ENCODE measurements around the gene WDR64.

DNA sequence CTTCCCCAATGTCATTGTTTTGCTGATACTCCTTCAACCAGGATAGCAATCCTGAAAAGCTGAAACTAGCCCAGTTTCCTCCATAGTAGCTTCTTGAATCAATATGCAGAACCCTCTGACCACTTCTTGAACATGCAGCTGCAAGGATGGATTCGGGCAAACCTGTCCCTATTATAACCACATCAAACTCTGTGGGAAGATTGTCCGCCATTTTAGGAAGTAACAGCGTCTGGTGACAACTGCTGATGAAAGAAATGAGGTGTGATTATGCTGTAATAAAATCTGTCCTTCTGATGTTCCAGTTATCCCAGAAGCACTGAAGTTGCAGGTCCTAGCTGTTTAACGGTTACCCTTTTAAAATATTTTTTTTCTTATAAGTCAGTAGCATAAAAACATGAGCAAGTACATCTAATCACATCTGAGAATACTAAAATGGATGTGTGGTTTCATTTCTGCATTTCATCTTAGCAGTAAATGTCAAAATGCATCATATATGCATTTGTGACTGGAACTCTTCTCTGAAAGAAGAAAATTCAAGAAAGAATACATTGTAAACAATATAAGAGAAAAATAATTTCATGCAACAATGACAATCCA is 16.4 kb upstream of the WDR64 start:
- TF ChIP-seq BHLHE40 (IDR thresholded peaks at IDR 0.05; ENCODE audit: low read depth, low read length) (no peak), ELK1 (IDR thresholded peaks at IDR 0.05; ENCODE audit: low read depth, low read length) (no peak), ZFP36 (IDR thresholded peaks at IDR 0.05; ENCODE audit: borderline replicate concordance, partially characterized antibody) (no peak), FOSL2 (IDR thresholded peaks at IDR 0.05) (no peak), FOSL2 (CRISPR knock-in tag; IDR thresholded peaks at IDR 0.05) (no peak), RCOR1 (IDR thresholded peaks at IDR 0.05; ENCODE audit: low read depth, low read length) (no peak), EP300 (IDR thresholded peaks at IDR 0.05) (no peak), POLR2A (IDR thresholded peaks at IDR 0.05; ENCODE audit: low read length) (no peak), PHF8 (IDR thresholded peaks at IDR 0.05; ENCODE audit: borderline replicate concordance, low read depth) (no peak)
- TF ChIP-seq, protein P1, sequence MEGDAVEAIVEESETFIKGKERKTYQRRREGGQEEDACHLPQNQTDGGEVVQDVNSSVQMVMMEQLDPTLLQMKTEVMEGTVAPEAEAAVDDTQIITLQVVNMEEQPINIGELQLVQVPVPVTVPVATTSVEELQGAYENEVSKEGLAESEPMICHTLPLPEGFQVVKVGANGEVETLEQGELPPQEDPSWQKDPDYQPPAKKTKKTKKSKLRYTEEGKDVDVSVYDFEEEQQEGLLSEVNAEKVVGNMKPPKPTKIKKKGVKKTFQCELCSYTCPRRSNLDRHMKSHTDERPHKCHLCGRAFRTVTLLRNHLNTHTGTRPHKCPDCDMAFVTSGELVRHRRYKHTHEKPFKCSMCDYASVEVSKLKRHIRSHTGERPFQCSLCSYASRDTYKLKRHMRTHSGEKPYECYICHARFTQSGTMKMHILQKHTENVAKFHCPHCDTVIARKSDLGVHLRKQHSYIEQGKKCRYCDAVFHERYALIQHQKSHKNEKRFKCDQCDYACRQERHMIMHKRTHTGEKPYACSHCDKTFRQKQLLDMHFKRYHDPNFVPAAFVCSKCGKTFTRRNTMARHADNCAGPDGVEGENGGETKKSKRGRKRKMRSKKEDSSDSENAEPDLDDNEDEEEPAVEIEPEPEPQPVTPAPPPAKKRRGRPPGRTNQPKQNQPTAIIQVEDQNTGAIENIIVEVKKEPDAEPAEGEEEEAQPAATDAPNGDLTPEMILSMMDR (IDR thresholded peaks at IDR 0.05), result no peak

Data from A549 (cell line).